A673 (cell line): ENCODE results near the gene TLR1.
A peak's percentile ranks its signal among the peaks of the same experiment; 100 is the strongest.

Experiments used
- CTCF ChIP-seq: fragments of 300-800, 200-600 bp; sonication (generic); conservative IDR thresholded peaks from 2 replicates; pipeline ENCODE4 v1.5.1; 2017; ENCODE audit warnings: low read depth, mild to moderate bottlenecking, antibody characterized with exemption, low read length, moderate library complexity, mixed read lengths
- EZH2 ChIP-seq: fragments of 200-600 bp; sonication (generic); IDR thresholded peaks from 2 replicates; pipeline ENCODE4 v1.6.1; 2017; ENCODE audit warnings: borderline replicate concordance, low read depth, mild to moderate bottlenecking, mixed read lengths, antibody characterized with exemption, low read length; ENCODE audit not compliant: poor library complexity, severe bottlenecking

DNA sequence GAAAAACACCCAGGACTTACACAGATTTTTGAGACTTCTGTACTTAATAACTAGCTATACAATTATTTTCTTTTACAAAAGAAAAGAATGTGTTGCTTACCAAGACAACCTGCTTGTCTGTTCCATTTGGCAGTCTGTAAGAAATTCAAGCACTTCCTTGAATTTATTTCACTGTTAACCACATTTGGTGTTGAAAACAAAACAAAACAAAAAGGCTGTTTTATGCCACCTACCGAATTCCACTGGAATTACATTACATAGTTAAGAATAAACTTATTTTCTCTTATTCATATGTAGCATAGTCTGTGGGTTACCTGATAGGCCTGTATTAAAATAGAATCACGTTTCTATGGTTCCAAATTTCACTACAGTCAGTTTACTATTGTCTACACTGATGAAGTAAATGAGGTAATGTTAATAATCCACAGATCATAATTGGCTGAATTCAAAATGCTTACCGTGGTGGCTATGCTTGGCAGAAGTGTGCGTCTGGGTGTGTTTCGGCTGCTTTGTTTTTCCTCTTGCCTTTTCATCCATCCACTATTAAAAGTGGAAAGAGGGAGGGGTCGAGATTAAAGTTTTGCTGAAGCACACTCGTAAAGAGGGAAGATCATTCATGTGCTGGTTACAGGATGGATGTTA lies at the start of gene TLR1:
- TF ChIP-seq CTCF (peak; percentile 64), EZH2 (no peak)
